Measurements from ENCODE around the gene GJB2. TPM values are rescaled to one million over a fixed set of nuclear protein-coding genes. Genes with fewer than 3 reads are reported as not detected.

The GJB2 gene
- total RNA-seq, 1 donor from 2014 or later, result 4.6 TPM

- H3K27me3 Mint-ChIP-seq (ENCODE audit: low read depth, unreplicated experiment), result peaks cover 73% of the 10 kb centered on the region
- no peak overlapping the region for H3K4me3 ChIP-seq (ENCODE audit: insufficient read depth, low read depth, low read length)
- H2AFZ ChIP-seq (ENCODE audit: low read depth, low read length), result no peak overlapping the region
- no peaks in the 10 kb centered on the region for H3K79me2 ChIP-seq (ENCODE audit: insufficient read depth, low read length)
- FAIRE-seq (no peak), DNase-seq (ENCODE audit: low read depth) (no peak)
- H3K9me3 ChIP-seq (ENCODE audit: insufficient read depth, low read depth, low read length), result peaks cover 3% of the 10 kb centered on the region
- peaks cover 2% of the 10 kb centered on the region for H3K4me1 Mint-ChIP-seq (ENCODE audit: low read depth, unreplicated experiment)
- no peak overlapping the region for H3K27ac ChIP-seq (ENCODE audit: low read depth, low read length)
- H3K9ac ChIP-seq (ENCODE audit: low read length), result no peak overlapping the region
- peaks cover 4% of the 10 kb centered on the region for H3K36me3 Mint-ChIP-seq (ENCODE audit: low read depth, unreplicated experiment)
- H3K27ac Mint-ChIP-seq (ENCODE audit: unreplicated experiment), result no peak overlapping the region
- H4K20me1 ChIP-seq (ENCODE audit: insufficient read depth, low read length), result no peaks in the 10 kb centered on the region
- no peaks in the 10 kb centered on the region for H3K4me1 ChIP-seq (ENCODE audit: insufficient read depth, low read length)
- no peak for TF ChIP-seq CTCF (IDR thresholded peaks at IDR 0.05; ENCODE audit: insufficient read depth, low read depth, low read length)
- H3K4me2 ChIP-seq (ENCODE audit: low read length), result no peak overlapping the region
- H3K36me3 ChIP-seq (ENCODE audit: insufficient read depth, low read length), result no peaks in the 10 kb centered on the region
- H3K27me3 ChIP-seq (ENCODE audit: insufficient read depth, low read length), result peaks cover 64% of the 10 kb centered on the region
- H3K9me3 Mint-ChIP-seq (ENCODE audit: unreplicated experiment), result peaks cover 3% of the 10 kb centered on the region
- H3K4me3 Mint-ChIP-seq (ENCODE audit: unreplicated experiment), result no peak overlapping the region
Measured at GRCh38 chr13:20145521-20145920, 47.2 kb downstream of the GJB2 start.

GRCh38 chr13:20144141-20144850 lies 48.4 kb downstream of the GJB2 start:
- H3K36me3 Mint-ChIP-seq (ENCODE audit: low read depth, unreplicated experiment), result peaks cover 4% of the 10 kb centered on the region
- peaks cover 65% of the 10 kb centered on the region for H3K27me3 Mint-ChIP-seq (ENCODE audit: low read depth, unreplicated experiment)
- Histone ChIP-seq H3K27me3 (ENCODE audit: insufficient read depth, low read length) (peaks cover 67% of the 10 kb centered on the region), H2AFZ (ENCODE audit: low read depth, low read length) (no peak overlapping the region), H3K4me1 (ENCODE audit: insufficient read depth, low read length) (no peaks in the 10 kb centered on the region), H3K79me2 (ENCODE audit: insufficient read depth, low read length) (no peaks in the 10 kb centered on the region), H3K27ac (ENCODE audit: low read depth, low read length) (no peak overlapping the region), H3K4me2 (ENCODE audit: low read length) (no peak overlapping the region), H3K4me3 (ENCODE audit: insufficient read depth, low read depth, low read length) (no peak overlapping the region), H3K9me3 (ENCODE audit: insufficient read depth, low read depth, low read length) (peaks cover 3% of the 10 kb centered on the region), H3K9ac (ENCODE audit: low read length) (no peak overlapping the region), H4K20me1 (ENCODE audit: insufficient read depth, low read length) (no peaks in the 10 kb centered on the region), H3K36me3 (ENCODE audit: insufficient read depth, low read length) (no peaks in the 10 kb centered on the region)
- no peak overlapping the region for H3K4me3 Mint-ChIP-seq (ENCODE audit: unreplicated experiment)
- H3K4me1 Mint-ChIP-seq (ENCODE audit: low read depth, unreplicated experiment), result no peaks in the 10 kb centered on the region
- H3K9me3 Mint-ChIP-seq (ENCODE audit: unreplicated experiment), result no peaks in the 10 kb centered on the region
- FAIRE-seq (no peak), DNase-seq (ENCODE audit: low read depth) (no peak)
- TF ChIP-seq EZH2 (IDR thresholded peaks at IDR 0.05; ENCODE audit: insufficient read depth, low read length) (no peak), CTCF (IDR thresholded peaks at IDR 0.05; ENCODE audit: insufficient read depth, low read depth, low read length) (no peak)
- H3K27ac Mint-ChIP-seq (ENCODE audit: unreplicated experiment), result no peak overlapping the region

- H3K4me3 Mint-ChIP-seq (ENCODE audit: unreplicated experiment), result no peak overlapping the region
- H3K9ac ChIP-seq (ENCODE audit: low read length), result no peak overlapping the region
- H3K36me3 Mint-ChIP-seq (ENCODE audit: low read depth, unreplicated experiment), result peaks cover 4% of the 10 kb centered on the region
- no peaks in the 10 kb centered on the region for H4K20me1 ChIP-seq (ENCODE audit: insufficient read depth, low read length)
- TF ChIP-seq EZH2 (IDR thresholded peaks at IDR 0.05; ENCODE audit: insufficient read depth, low read length) (no peak), CTCF (IDR thresholded peaks at IDR 0.05; ENCODE audit: insufficient read depth, low read depth, low read length) (no peak)
- H3K79me2 ChIP-seq (ENCODE audit: insufficient read depth, low read length), result no peaks in the 10 kb centered on the region
- H3K4me1 Mint-ChIP-seq (ENCODE audit: low read depth, unreplicated experiment), result no peaks in the 10 kb centered on the region
- H3K27me3 Mint-ChIP-seq (ENCODE audit: low read depth, unreplicated experiment), result peaks cover 56% of the 10 kb centered on the region
- H3K9me3 Mint-ChIP-seq (ENCODE audit: unreplicated experiment), result no peaks in the 10 kb centered on the region
- DNase-seq (ENCODE audit: low read depth) (no peak), FAIRE-seq (no peak)
- H3K4me2 ChIP-seq (ENCODE audit: low read length), result no peak overlapping the region
- no peaks in the 10 kb centered on the region for H3K36me3 ChIP-seq (ENCODE audit: insufficient read depth, low read length)
- peaks cover 3% of the 10 kb centered on the region for H3K9me3 ChIP-seq (ENCODE audit: insufficient read depth, low read depth, low read length)
- no peak overlapping the region for H2AFZ ChIP-seq (ENCODE audit: low read depth, low read length)
- no peak overlapping the region for H3K27ac ChIP-seq (ENCODE audit: low read depth, low read length)
- H3K27me3 ChIP-seq (ENCODE audit: insufficient read depth, low read length), result peaks cover 57% of the 10 kb centered on the region
- H3K4me1 ChIP-seq (ENCODE audit: insufficient read depth, low read length), result no peaks in the 10 kb centered on the region
- no peak overlapping the region for H3K4me3 ChIP-seq (ENCODE audit: insufficient read depth, low read depth, low read length)
- H3K27ac Mint-ChIP-seq (ENCODE audit: unreplicated experiment), result no peak overlapping the region
Measured at GRCh38 chr13:20142927-20143480, 49.7 kb downstream of the GJB2 start.
